ENCODE data around the gene EML6. TPM values are rescaled to one million over a fixed set of nuclear protein-coding genes. Genes with fewer than 3 reads are reported as not detected.

EML6 gene
- total RNA-seq, 1 donor from 2014 or later, result 0.39 TPM

DNA sequence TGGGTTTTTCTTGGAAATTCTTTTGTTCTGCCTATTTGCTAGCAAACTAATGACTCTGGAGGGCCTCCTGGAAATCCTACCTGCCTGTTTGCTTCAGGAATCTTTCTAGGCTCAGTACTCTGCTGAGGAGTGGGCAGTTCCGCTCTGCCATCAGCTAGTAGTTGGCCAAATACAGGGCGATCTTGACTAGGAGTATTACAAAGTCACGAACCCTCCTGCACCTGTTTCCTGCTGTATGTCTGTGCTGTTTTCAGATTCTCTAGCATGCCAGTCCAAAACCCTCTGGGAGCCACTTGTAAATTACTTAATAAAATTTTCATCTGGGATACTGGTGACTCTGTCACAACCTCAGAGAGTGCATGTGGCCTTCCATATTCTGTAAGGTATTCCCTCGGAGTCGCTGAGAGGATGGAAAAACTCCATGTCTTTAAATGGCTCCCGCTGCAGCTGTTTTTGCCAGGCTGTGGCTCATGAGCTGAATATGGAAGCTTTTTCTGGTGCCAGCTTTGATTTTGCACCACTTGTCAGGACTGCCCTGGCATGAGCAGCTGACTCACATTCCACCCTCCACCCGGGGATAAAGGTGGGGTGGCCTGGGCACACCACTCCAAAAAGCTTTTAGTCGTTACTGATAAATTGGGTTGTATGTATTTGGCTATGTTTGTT, 203.8 kb downstream of the EML6 start:
- Histone ChIP-seq H2AFZ (replicated peaks) (no peak overlapping the region), H3K27me3 (no peaks in the 10 kb centered on the region), H3K36me3 (no peaks in the 10 kb centered on the region), H4K20me1 (ENCODE audit: low read depth) (no peaks in the 10 kb centered on the region), H3K9ac (no peak overlapping the region), H3F3A (ENCODE audit: low read depth) (no peaks in the 10 kb centered on the region), H3K79me2 (ENCODE audit: low read depth) (no peaks in the 10 kb centered on the region), H3K9me3 (ENCODE audit: low read depth) (no peaks in the 10 kb centered on the region), H3K27ac (no peak overlapping the region), H3K4me2 (no peak overlapping the region), H3K4me3 (no peak overlapping the region), H3K4me1 (no peaks in the 10 kb centered on the region)
- H3K4me1 Mint-ChIP-seq, result no peaks in the 10 kb centered on the region
- no peak overlapping the region for H3K4me3 Mint-ChIP-seq
- no peak overlapping the region for H3K27ac Mint-ChIP-seq
- H3K27me3 Mint-ChIP-seq (ENCODE audit: insufficient read depth, low read depth), result no peaks in the 10 kb centered on the region
- DNase-seq (ENCODE audit: low spot score), result no peak
- no peaks in the 10 kb centered on the region for H3K36me3 Mint-ChIP-seq
- TF ChIP-seq EZH2 (IDR thresholded peaks at IDR 0.05) (no peak), EZH2phosphoT487 (IDR thresholded peaks at IDR 0.05) (no peak)
- TF ChIP-seq, protein P1, sequence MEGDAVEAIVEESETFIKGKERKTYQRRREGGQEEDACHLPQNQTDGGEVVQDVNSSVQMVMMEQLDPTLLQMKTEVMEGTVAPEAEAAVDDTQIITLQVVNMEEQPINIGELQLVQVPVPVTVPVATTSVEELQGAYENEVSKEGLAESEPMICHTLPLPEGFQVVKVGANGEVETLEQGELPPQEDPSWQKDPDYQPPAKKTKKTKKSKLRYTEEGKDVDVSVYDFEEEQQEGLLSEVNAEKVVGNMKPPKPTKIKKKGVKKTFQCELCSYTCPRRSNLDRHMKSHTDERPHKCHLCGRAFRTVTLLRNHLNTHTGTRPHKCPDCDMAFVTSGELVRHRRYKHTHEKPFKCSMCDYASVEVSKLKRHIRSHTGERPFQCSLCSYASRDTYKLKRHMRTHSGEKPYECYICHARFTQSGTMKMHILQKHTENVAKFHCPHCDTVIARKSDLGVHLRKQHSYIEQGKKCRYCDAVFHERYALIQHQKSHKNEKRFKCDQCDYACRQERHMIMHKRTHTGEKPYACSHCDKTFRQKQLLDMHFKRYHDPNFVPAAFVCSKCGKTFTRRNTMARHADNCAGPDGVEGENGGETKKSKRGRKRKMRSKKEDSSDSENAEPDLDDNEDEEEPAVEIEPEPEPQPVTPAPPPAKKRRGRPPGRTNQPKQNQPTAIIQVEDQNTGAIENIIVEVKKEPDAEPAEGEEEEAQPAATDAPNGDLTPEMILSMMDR (IDR thresholded peaks at IDR 0.05), result no peak
- peaks cover under 1% of the 10 kb centered on the region for H3K9me3 Mint-ChIP-seq

DNA sequence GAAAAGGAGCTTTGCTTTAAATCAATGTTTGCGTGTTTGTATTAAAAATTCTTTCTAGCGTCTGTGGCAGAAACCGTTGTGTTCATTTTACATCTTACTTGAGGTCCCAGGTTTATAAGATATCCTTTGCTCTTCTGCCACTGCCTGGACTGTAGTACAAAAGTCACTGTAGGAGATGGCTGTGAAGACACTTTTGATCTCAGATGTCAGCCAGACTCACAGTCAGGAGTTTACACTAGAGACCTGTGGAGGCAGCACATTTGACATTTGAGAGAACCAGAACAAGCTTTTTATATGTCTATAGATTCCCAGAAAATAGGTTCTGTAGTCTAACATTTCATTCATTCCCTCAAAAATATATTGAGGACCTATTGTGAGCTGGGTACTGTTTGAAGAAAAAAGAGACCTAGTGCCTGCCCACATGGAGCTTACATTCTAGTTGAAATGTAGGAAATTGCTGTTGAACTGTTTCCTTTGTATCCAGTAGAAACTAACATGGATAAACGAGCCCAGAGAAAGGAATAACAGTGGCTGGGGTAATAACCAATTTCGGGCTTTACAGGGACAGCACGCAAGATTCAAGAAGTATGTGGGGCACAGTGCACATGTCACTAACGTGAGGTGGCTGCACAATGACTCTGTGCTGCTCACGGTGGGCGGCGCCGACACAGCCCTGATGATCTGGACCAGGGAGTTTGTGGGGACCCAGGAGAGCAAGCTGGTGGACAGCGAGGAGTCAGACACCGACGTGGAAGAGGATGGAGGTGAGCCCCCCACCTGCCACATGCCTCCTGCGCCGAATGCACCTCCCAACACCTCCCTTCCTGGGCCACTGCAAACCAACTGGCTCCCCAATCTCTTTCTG, 204.5 kb downstream of the EML6 start:
- Mint-ChIP-seq H3K27ac (no peak overlapping the region), H3K9me3 (peaks cover 2% of the 10 kb centered on the region), H3K27me3 (ENCODE audit: insufficient read depth, low read depth) (no peaks in the 10 kb centered on the region), H3K36me3 (no peaks in the 10 kb centered on the region), H3K4me1 (no peaks in the 10 kb centered on the region), H3K4me3 (no peak overlapping the region)
- Histone ChIP-seq H3K4me2 (no peak overlapping the region), H2AFZ (replicated peaks) (no peak overlapping the region), H3K27ac (no peak overlapping the region), H3K79me2 (ENCODE audit: low read depth) (no peaks in the 10 kb centered on the region), H3K4me3 (no peak overlapping the region), H3K9me3 (ENCODE audit: low read depth) (no peaks in the 10 kb centered on the region), H3K27me3 (no peaks in the 10 kb centered on the region), H3F3A (ENCODE audit: low read depth) (no peaks in the 10 kb centered on the region), H3K4me1 (no peaks in the 10 kb centered on the region), H3K36me3 (no peaks in the 10 kb centered on the region), H4K20me1 (ENCODE audit: low read depth) (no peaks in the 10 kb centered on the region), H3K9ac (no peak overlapping the region)
- TF ChIP-seq, protein P1 (IDR thresholded peaks at IDR 0.05), result no peak
- TF ChIP-seq EZH2 (IDR thresholded peaks at IDR 0.05) (no peak), EZH2phosphoT487 (IDR thresholded peaks at IDR 0.05) (no peak)
- DNase-seq (ENCODE audit: low spot score), result no peak

- Histone ChIP-seq H4K20me1 (ENCODE audit: low read depth) (no peaks in the 10 kb centered on the region), H2AFZ (replicated peaks) (no peak overlapping the region), H3K4me2 (no peak overlapping the region), H3K9ac (no peak overlapping the region), H3K36me3 (no peaks in the 10 kb centered on the region), H3K4me3 (no peak overlapping the region), H3K27me3 (no peaks in the 10 kb centered on the region), H3K27ac (no peak overlapping the region), H3K9me3 (ENCODE audit: low read depth) (no peaks in the 10 kb centered on the region), H3K79me2 (ENCODE audit: low read depth) (no peaks in the 10 kb centered on the region), H3F3A (ENCODE audit: low read depth) (no peaks in the 10 kb centered on the region), H3K4me1 (no peaks in the 10 kb centered on the region)
- H3K27ac Mint-ChIP-seq, result no peak overlapping the region
- peaks cover 2% of the 10 kb centered on the region for H3K9me3 Mint-ChIP-seq
- H3K4me3 Mint-ChIP-seq, result no peak overlapping the region
- H3K36me3 Mint-ChIP-seq, result no peaks in the 10 kb centered on the region
- no peaks in the 10 kb centered on the region for H3K4me1 Mint-ChIP-seq
- no peak for DNase-seq (ENCODE audit: low spot score)
- H3K27me3 Mint-ChIP-seq (ENCODE audit: insufficient read depth, low read depth), result no peaks in the 10 kb centered on the region
- TF ChIP-seq EZH2phosphoT487 (IDR thresholded peaks at IDR 0.05) (no peak), EZH2 (IDR thresholded peaks at IDR 0.05) (no peak)
- TF ChIP-seq, protein P1 (IDR thresholded peaks at IDR 0.05), result no peak
Measured at GRCh38 chr2:54928719-54929118, 205.3 kb downstream of the EML6 start.
